Upper lobe of left lung (tissue), 6 donors: Measurements from ENCODE around the gene ISCU. TPM values are rescaled to one million over a fixed set of nuclear protein-coding genes. Genes with fewer than 3 reads are reported as not detected.

Experiments used
- ATAC-seq, 2 donors: fragments of 200-7000 bp; cut with Tn5 transposase; one replicate each; pipeline ENCODE4 v1.9.1; 2022; ENCODE audit warnings: mild to moderate bottlenecking in 2 of 2, moderate library complexity in 2 of 2; ENCODE audit not compliant: low FRiP score in 2 of 2
- DNase-seq, 2 donors: peaks; one replicate each; pipeline ENCODE4 v3.0.0-alpha.2; 2019 to 2020
- H3K27ac ChIP-seq, 4 donors: fragments of 200-600 bp; sonication (generic); one replicate each; pipeline ENCODE4 v1.5.1; 2016 to 2019
- H3K27me3 ChIP-seq, 4 donors: fragments of 200-600 bp; sonication (generic); one replicate each; pipeline ENCODE4 v1.5.1; 2017 to 2019
- H3K36me3 ChIP-seq, 4 donors: fragments of 200-600 bp; sonication (generic); one replicate each; pipeline ENCODE4 v1.5.1; 2016 to 2019
- H3K4me1 ChIP-seq, 4 donors: fragments of 200-600 bp; sonication (generic); one replicate each; pipeline ENCODE4 v1.5.1; 2018 to 2019
- H3K4me3 ChIP-seq, 4 donors: fragments of 200-600 bp; sonication (generic); one replicate each; pipeline ENCODE4 v1.5.1; 2017 to 2019; ENCODE audit warnings: mild to moderate bottlenecking in 2 of 4, moderate library complexity in 1 of 4
- H3K9me3 ChIP-seq, 4 donors: fragments of 200-600 bp; sonication (generic); one replicate each; pipeline ENCODE4 v1.5.1; 2018 to 2019
- CTCF ChIP-seq, 6 experiments: fragments of 450-650 bp in 4 of 6; fragments of 200-600 bp in 2 of 6; sonication (generic) in 2 of 6; IDR thresholded peaks; one replicate each; pipeline ENCODE4 v1.5.1; 2016 to 2019; ENCODE audit warnings: antibody characterized with exemption in 6 of 6
- EP300 ChIP-seq, 4 donors: sonication (generic); formaldehyde crosslinking; IDR thresholded peaks; one replicate each; pipeline ENCODE4 v1.5.1; 2017; ENCODE audit warnings: antibody characterized with exemption in 4 of 4, control low read depth in 2 of 4
- POLR2A ChIP-seq, 4 donors: fragments of 450-650 bp; IDR thresholded peaks; one replicate each; pipeline ENCODE4 v1.5.1; 2016 to 2017; ENCODE audit warnings: antibody characterized with exemption in 4 of 4, mild to moderate bottlenecking in 2 of 4
- POLR2AphosphoS5 ChIP-seq, 2 donors: sonication (generic); formaldehyde crosslinking; IDR thresholded peaks; one replicate each; pipeline ENCODE4 v1.5.1; 2017; ENCODE audit warnings: antibody characterized with exemption in 2 of 2
- WGBS, 2 donors: methylation state at CpG; one replicate each; pipeline ENCODE4 v1.1.5; 2017 to 2018; 5-methylcytosine and 5-hydroxymethylcytosine counted together
- total RNA-seq, 6 donors: library from RNA; depleted of rRNA in 4 of 6; stranded (reverse); fragments of >200 nt in 4 of 6; gene quantifications; one replicate each; pipeline versions ENCODE4 v1.1.0 to v1.2.1, GENCODE V29; 2016 to 2021
- donor health status: DM: no; HTN: no; CAD: no; lungs with moderate emphysema.
- donor health status: DM: no; HTN: yes; CAD: no; lungs with severe emphysema.

The ISCU gene
- total RNA-seq, 6 donors from 2014 or later = 130 to 192 (median 152) TPM

- Histone ChIP-seq H3K36me3 (no peaks in the 10 kb centered on the region), H3K4me3 (no peak overlapping the region), H3K4me1 (peaks cover 0 to 7% (median 0%) of the 10 kb centered on the region in 4 donors), H3K9me3 (no peaks in the 10 kb centered on the region), H3K27ac (no peak overlapping the region), H3K27me3 (no peaks in the 10 kb centered on the region)
- 51 to 75% methylated on average over 2 of the region's 2 CpGs for WGBS, 2 donors
- DNase-seq = no peak
- no peak for ATAC-seq
- TF ChIP-seq POLR2A (IDR thresholded peaks at IDR 0.05) = no peak
Measured at GRCh38 chr12:108578264-108578663, 15.9 kb downstream of the ISCU start.

DNA sequence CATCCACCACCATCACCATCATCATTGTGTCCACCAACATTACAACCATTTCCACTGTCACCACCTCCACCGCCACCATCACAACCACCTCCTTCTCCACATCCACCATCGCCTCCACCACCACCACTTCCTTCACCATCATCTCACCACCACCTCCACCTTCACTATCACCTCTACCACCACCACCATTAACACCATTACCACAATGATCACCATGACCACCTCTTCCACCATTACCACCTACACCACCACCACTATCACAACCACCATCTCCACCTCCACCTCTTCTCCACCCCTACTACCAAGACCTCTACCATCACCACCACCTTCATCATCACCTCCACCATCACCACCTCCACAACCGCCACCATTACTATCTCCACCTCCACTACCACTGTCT, 16.4 kb downstream of the ISCU start:
- ATAC-seq (no peak), DNase-seq (no peak)
- no peaks in the 10 kb centered on the region for H3K9me3 ChIP-seq
- TF ChIP-seq CTCF (IDR thresholded peaks at IDR 0.05) (no peak), EP300 (IDR thresholded peaks at IDR 0.05) (no peak), POLR2A (IDR thresholded peaks at IDR 0.05) (no peak), POLR2AphosphoS5 (IDR thresholded peaks at IDR 0.05) (no peak)
- H3K36me3 ChIP-seq = no peaks in the 10 kb centered on the region
- no peak overlapping the region for H3K4me3 ChIP-seq
- no peaks in the 10 kb centered on the region for H3K27me3 ChIP-seq
- peaks cover 0 to 7% (median 0%) of the 10 kb centered on the region in 4 donors for H3K4me1 ChIP-seq
- WGBS, 2 donors = 89 to 97% methylated on average over 3 of the region's 3 CpGs
- H3K27ac ChIP-seq = peak overlapping the region in 1 of 4 donors; percentile 35

- WGBS, 2 donors = 49 to 58% methylated on average over 3 of the region's 3 CpGs
- Histone ChIP-seq H3K36me3 (no peaks in the 10 kb centered on the region), H3K4me1 (peaks cover 0 to 7% (median 0%) of the 10 kb centered on the region in 4 donors), H3K9me3 (no peaks in the 10 kb centered on the region), H3K27ac (no peak overlapping the region), H3K27me3 (no peaks in the 10 kb centered on the region), H3K4me3 (no peak overlapping the region)
- ATAC-seq (peak in 1 of 2 donors; percentile 38), DNase-seq (no peak)
- TF ChIP-seq POLR2AphosphoS5 (IDR thresholded peaks at IDR 0.05) (peak in 1 of 2 donors; percentile 4), EP300 (IDR thresholded peaks at IDR 0.05) (no peak)
Measured at GRCh38 chr12:108580531-108580930, 18.1 kb downstream of the ISCU start.

DNA sequence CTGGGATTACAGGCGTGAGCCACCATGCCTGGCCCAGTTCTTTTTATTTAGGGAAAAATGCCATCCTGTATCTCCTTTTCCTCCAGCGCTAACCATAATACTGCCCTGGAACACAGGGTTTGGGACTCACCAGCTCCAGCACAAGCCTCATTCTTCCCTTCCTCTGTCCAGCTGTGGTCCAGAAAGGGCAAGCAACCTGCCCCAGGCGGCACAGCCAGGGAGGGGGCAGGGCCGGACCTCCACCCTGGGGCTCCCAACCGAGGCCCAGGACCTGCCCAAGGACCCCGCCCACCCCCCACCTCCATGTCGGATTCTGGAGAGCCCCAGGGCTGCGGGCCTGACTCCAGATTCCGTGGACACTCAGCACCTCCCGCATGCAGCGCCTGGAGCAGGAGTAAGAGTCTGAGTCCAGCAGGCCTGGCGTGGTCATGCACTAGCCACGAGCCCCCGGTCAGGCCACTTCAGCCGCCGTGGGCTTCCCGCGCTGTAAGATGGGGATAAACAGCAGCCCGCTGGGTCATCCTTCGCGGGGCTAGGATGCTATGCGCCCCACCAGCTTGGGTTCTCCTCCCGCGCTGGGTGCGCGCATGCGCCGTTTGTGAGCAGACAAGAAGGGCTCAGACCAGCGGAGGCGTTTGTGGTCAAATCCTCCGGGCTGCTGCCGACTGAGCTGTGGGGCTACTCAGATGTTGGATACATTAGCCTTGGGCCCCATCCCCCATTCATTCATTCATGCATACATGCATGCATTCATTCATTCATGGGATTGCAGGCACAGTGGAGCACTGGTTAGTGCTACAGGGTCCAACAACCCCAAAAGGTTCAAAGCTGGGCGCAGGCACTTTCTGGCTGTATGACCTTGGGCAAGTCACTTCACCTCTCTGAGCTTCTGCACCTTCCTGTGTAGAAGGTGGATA, 19.2 kb downstream of the ISCU start:
- DNase-seq (peak in 1 of 2 donors; percentile 73), ATAC-seq (no peak)
- Histone ChIP-seq H3K27ac (peak overlapping the region in 2 of 4 donors; percentile 27 to 54), H3K27me3 (no peaks in the 10 kb centered on the region), H3K4me3 (no peak overlapping the region), H3K36me3 (no peaks in the 10 kb centered on the region), H3K4me1 (peaks cover 0 to 7% (median 0%) of the 10 kb centered on the region in 4 donors), H3K9me3 (no peaks in the 10 kb centered on the region)
- TF ChIP-seq POLR2A (IDR thresholded peaks at IDR 0.05) (no peak), CTCF (IDR thresholded peaks at IDR 0.05) (no peak)
- 83 to 88% methylated on average over 25 to 33 of the region's 33 CpGs for WGBS, 2 donors

DNA sequence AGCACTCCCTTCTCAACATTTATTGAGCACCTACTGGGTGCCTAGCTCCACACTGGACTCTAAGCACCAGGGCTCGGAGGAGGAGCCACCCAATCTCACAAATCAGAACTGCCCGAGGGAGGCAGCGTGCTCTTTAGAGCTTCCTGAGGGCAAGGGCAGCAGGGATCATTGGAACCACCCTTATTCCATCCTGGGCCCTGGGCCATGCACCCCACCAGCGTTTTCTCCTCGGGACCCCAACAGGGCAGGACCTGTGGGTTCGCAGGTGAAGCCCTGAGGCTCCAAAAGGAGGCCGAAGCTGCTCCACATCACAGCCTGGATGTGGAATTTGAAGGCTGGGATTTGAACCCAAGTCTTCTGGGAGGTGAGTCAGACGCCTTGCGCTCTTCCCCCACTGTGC, 20.1 kb downstream of the ISCU start:
- no peaks in the 10 kb centered on the region for H3K9me3 ChIP-seq
- TF ChIP-seq CTCF (IDR thresholded peaks at IDR 0.05) (no peak), POLR2A (IDR thresholded peaks at IDR 0.05) (no peak), EP300 (IDR thresholded peaks at IDR 0.05) (no peak), POLR2AphosphoS5 (IDR thresholded peaks at IDR 0.05) (no peak)
- H3K27me3 ChIP-seq = no peaks in the 10 kb centered on the region
- no peak overlapping the region for H3K4me3 ChIP-seq
- peak overlapping the region in 1 of 4 donors; percentile 15 for H3K27ac ChIP-seq
- WGBS, 2 donors = 87 to 93% methylated on average over 6 to 9 of the region's 9 CpGs
- ATAC-seq = no peak
- H3K36me3 ChIP-seq = no peaks in the 10 kb centered on the region
- no peak for DNase-seq
- H3K4me1 ChIP-seq = peaks cover 0 to 7% (median 0%) of the 10 kb centered on the region in 4 donors
